8988T (cell line): ENCODE results near the gene GJC2.
A peak's percentile ranks its signal among the peaks of the same experiment; 100 is the strongest.

ENCODE experiments used
- DNase-seq: peaks from one replicate; pipeline ENCODE4 v3.0.0; 2011

The GJC2 gene

DNA sequence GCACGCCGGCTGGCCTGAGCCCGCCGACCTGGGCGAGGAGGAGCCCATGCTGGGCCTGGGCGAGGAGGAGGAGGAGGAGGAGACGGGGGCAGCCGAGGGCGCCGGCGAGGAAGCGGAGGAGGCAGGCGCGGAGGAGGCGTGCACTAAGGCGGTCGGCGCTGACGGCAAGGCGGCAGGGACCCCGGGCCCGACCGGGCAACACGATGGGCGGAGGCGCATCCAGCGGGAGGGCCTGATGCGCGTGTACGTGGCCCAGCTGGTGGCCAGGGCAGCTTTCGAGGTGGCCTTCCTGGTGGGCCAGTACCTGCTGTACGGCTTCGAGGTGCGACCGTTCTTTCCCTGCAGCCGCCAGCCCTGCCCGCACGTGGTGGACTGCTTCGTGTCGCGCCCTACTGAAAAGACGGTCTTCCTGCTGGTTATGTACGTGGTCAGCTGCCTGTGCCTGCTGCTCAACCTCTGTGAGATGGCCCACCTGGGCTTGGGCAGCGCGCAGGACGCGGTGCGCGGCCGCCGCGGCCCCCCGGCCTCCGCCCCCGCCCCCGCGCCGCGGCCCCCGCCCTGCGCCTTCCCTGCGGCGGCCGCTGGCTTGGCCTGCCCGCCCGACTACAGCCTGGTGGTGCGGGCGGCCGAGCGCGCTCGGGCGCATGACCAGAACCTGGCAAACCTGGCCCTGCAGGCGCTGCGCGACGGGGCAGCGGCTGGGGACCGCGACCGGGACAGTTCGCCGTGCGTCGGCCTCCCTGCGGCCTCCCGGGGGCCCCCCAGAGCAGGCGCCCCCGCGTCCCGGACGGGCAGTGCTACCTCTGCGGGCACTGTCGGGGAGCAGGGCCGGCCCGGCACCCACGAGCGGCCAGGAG is 8.6 kb downstream of the GJC2 start:
- DNase-seq = no peak

DNA sequence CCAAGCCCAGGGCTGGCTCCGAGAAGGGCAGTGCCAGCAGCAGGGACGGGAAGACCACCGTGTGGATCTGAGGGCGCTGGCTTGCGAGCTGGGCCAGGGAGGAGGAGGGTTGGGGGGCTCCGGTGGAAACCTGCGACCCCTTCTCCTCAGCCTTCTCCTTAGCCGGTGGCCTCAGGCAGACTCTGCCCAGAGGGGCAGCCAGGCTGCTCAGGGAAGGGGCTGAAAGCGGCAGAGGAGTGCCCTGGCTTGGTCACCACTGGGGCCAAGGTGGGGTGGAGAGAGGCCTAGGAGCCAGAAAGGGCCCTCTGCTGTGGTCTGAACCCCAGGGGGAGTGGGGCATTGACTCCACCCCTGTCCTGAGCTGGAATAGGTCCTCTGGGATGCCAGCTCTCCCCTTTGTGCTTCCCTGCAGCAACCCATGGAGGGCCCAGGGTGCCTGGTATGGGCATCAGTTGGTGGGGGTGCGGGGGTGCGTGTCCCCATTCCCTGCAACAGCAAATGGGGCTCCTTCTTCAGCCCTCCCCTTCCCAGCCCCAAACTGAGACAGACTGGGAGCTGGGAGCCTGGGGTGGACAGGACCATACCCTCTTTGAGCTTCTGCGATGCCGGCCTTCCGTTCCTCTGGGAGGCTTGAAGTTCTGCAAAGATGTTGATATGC is 9.4 kb downstream of the GJC2 start:
- DNase-seq = no peak

GRCh38 chr1:228160201-228160761 is 10.6 kb downstream of the GJC2 start:
- no peak for DNase-seq

DNA sequence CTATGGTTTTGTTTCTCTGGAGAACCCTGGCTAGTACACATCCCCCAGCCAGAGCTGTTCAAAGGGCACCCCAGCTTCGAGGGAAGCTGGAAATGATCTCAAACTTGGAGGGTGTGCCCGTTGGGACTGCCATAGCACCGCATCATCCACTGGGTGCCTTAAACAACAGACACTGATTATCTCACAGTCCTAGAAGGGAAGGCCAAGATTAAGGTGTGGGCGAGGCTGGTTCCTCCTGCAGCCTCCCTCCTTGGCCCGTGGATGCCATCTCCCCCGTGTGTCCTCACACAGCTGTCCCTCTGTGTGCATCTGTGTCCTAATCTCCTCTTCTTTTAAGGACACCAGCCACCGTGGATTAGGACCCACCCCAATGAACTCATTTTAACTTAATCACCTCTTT is 11.6 kb downstream of the GJC2 start:
- DNase-seq = no peak

DNA sequence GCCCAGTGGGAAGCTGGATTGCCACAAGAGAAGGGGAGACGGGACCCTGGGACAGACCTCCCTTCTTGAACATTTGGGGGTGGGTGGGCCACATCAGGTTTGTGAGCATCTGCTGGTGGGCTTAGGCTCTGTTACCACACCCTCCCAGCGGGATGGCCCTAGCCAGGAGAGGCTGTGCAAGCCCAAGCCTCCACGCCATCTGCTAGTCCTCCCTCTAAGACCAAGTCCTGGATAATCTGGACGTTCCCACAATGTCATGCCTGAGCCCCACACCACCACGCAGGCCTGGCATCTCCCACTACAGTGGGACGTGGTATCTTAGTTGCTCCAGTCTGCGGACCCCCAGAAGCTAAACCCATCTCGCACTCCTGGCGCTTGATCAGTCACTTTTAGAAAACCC is 12.1 kb downstream of the GJC2 start:
- DNase-seq = no peak

DNA sequence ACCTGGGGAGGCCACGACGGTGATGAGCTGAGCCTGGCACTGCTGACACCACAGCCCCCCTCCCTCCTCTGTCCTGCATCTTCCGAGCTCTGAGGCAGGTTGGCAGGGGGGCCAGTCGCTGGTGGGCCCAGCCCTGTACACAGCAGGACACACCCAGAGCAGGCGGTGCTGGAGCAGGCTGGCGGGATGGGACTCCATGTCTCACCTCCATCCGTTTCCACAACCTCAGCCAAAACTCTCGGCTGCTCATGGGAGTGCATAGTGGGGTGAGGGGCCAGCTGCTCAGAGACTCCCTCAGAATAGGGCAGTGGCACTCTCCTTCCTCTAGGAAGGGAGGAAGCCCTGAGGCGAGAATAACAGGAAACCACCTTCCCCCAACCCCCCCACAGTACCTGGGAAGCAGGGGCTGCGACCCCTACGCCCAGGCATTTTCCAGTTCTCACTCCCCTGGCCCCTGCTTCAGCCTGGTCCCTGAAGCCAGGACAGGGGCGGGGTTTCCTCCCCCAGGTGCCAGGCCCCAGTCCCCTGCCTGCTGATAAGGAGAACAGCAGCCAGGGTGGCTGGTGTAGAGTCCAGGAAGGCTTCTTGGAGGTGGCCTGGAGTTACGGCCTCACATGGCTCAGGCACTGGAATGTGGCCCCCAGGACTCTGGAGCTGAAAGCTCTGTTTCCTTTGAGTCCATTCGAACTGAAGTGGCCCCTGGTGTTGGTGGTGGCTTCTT is 12.7 kb downstream of the GJC2 start:
- no peak for DNase-seq

DNA sequence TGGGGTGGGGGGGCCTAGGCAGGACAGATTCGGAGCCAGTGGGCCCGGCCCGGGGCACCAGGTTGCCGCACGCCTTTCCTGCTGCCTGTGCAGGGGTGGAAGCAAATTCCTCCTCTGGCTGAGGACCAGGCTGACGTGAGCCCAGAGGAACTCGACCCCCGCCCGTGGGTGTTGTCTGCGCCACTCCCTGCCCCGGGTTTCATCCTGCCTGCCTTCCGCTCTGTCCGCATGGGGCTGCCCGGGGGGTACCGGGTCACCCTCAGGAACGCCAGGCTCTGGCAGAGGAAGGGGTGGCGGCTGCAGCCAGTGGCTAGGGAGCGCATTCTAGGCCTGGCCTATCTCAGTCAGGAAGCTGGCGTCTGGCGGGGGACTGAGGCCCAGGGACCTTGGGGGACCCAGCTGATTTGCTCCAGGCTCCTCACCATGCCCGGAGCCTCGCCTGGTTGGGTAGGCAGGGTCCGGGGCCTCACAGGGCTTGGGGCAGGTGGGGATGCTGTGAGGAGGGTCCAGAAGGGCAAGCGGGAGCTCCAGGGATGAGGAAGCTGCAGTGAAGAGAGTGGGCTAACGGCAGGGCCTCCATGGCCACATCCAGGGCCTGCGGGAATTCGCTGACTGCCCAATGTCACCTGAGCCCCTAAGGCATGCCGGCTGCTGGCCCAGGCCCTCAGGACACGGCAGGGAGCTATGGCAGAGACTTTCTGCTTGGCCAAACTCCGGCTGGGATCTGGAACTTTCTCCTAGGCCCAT is 13.4 kb downstream of the GJC2 start:
- DNase-seq = no peak

- no peak for DNase-seq
Observed at GRCh38 chr1:228163776-228164519, 14.2 kb downstream of the GJC2 start.

DNA sequence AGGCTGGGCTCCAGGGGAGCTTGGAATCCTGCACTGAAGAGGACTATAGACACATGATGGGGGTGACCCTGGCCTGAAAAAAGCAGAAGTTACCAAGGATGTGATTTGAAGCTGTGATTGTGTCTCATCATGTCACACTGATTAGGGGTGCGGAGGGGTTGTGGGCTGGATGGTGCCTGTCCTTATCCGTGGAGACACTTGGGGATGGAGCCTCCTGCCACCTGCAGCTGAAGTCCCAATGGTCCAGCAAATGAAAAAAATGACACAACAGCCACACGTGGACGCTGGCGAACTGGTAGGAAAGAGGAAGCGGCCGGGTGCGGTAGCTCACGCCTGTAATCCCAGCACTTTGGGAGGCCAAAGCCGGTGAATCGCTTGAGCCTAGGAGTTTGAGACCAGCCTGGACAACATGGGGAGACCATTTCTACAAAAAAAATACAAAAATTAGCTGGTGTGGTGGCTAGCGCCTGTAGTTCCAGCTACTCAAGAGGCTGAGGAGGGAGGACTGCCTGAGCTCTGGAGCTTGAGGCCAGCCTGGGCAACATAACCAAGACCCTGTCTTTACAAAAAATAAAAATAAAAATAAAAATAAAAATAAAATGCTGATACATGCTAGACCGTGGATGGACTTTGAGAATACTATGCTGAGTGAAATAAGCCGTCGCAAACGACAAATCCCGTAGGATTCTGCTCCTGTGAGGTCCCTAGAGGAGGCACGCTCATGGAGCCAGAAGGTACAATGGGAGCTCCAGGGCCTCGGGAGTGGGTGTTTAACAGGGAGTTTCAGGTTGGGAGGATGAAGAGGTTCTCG is 15.0 kb downstream of the GJC2 start:
- no peak for DNase-seq

DNA sequence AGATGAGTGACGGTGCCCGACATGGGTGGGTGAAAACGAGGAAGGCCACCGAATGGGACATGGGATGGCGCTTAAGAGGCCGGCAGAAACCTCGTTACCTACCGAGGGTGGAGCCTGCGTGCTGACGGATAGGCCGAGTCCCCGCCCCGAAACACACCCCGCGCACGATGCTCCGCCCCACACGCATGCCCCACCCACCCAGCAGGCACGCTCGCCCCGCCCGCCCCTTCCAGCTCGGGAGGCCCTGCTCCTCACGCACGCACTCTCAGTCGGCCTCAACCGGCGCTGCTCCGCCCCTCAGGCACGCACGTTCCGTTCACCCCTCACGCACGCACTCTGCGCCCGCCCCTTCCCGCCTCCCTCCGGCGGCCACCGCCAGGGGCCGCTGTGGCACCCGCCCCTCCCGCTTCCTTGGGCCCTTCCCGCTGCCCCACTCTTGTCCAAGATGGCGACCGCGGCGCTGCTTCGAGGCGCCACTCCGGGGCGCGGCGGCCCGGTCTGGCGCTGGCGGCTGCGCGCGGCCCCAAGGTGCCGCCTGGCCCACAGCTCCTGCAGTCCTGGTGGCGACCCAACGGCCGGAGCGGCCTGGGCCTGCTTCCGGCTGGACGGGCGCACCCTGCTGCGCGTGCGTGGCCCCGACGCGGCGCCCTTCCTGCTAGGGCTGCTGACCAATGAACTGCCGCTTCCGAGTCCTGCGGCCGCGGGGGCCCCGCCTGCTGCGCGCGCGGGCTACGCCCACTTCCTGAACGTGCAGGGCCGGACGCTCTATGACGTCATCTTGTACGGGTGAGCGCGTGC is 15.8 kb downstream of the GJC2 start, which contains the start of gene IBA57:
IBA57 (plus strand) TSS at position 433 of the 798 bp plus-strand sequence; CDS start at position 446, 13 bp downstream.
- peak; percentile 96 for DNase-seq

DNA sequence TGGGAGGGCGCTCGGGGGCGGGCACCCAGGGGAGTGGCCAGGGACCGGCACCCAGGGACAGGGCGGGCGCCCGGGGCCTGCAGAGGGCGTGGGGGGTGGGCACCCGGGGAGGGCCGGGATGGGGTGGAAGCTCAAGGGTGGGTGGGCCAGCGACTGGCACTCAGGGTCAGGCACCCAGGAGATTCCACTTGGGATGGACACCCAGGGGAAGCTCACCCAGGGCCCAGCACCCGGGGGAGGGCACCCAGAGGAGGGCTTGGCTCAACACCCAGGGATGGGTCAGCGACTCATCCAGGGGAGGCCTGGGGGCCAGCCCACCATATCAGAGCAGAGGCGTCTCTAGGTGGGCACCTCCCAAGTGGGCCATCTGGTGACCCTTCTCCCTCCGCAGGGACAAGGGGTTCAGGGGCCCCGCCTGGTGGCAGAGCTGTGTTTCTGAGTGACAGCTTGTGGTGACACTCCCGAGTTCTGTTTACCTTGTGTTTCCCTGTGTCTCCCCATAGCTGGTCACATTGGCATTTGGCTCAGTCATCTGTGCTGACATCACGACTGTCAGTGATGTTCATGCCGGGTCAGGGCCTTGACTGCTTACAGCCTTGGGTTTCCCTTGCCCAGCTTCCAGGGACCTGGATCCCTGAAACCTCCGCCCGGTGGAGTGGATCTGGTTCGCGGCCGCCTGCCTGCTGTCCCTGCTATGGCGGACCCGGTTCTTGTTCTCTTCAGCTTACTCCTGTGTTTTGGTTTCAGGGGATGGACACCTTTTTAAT is 16.6 kb downstream of the GJC2 start:
- DNase-seq = peak; percentile 73

GRCh38 chr1:228168563-228169270 is 19.0 kb downstream of the GJC2 start:
- no peak for DNase-seq

GRCh38 chr1:228169345-228169744 is 19.6 kb downstream of the GJC2 start:
- DNase-seq = no peak

DNA sequence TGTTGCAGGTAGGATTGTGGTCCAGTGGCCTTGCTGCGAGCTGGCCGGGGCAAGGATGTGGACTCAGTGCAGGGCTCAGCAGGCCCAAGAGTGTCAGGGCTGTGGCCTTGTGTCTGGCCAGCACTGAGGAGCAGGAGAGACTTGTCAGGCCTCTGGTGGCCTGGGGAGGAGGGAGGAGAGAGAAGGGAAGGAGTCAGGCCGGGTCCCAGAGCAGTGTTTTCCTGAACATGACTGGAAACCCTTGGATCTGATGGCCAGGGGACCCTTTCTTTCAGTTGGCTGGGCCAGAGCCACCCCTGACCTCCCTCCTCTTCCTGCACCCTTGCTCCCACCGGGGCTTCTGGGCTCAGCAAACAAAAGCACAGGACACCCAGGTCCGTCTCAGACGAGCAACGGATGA is 20.9 kb downstream of the GJC2 start:
- no peak for DNase-seq

- no peak for DNase-seq
Observed at GRCh38 chr1:228171221-228171891, 21.6 kb downstream of the GJC2 start.

- no peak for DNase-seq
Observed at GRCh38 chr1:228172591-228173527, 23.1 kb downstream of the GJC2 start.
